ENCODE results near the gene CA4.

CA4 gene

DNA sequence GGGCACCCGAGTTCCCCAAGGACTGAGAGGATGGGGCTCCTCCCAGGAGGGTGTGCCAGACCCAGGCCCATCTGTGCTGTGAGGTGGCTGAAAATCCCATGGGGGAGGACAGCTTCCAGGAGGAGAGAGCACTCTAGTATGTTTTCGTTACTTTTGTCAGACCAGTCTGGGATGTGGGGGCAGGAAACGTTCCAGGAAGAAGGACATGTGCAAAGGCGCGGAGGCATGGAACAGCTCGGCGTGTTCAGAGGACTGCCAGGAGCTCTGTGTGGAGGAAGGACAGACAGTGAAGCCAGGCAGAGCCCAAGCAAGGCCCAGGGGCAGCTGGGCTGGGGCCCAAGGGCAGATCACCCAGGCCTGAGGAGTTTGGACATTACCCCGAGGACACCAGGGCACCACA lies 7.0 kb downstream of the CA4 start:
- TF ChIP-seq FOXM1 (IDR thresholded peaks at IDR 0.05; ENCODE audit: borderline replicate concordance, low read depth) (no peak), REST (IDR thresholded peaks at IDR 0.05; ENCODE audit: low read depth) (no peak), EGR1 (IDR thresholded peaks at IDR 0.05) (no peak), RAD21 (IDR thresholded peaks at IDR 0.05; ENCODE audit: low read depth) (no peak), TEAD4 (IDR thresholded peaks at IDR 0.05) (no peak), YY1 (IDR thresholded peaks at IDR 0.05; ENCODE audit: low read depth) (no peak), TCF12 (IDR thresholded peaks at IDR 0.05; ENCODE audit: low read depth) (no peak), CREB1 (IDR thresholded peaks at IDR 0.05; ENCODE audit: low read depth) (no peak), ZBTB7A (IDR thresholded peaks at IDR 0.05; ENCODE audit: low read depth) (no peak), NFIC (IDR thresholded peaks at IDR 0.05) (no peak)

- no peak for TF ChIP-seq TEAD4 (IDR thresholded peaks at IDR 0.05)
- TF ChIP-seq CEBPB (IDR thresholded peaks at IDR 0.05): no peak
- TF ChIP-seq MAX (IDR thresholded peaks at IDR 0.05): no peak
- no peak for TF ChIP-seq NFIC (IDR thresholded peaks at IDR 0.05)
- TF ChIP-seq REST (IDR thresholded peaks at IDR 0.05; ENCODE audit: low read depth): no peak
- TF ChIP-seq, protein P1, sequence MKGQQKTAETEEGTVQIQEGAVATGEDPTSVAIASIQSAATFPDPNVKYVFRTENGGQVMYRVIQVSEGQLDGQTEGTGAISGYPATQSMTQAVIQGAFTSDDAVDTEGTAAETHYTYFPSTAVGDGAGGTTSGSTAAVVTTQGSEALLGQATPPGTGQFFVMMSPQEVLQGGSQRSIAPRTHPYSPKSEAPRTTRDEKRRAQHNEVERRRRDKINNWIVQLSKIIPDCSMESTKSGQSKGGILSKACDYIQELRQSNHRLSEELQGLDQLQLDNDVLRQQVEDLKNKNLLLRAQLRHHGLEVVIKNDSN (IDR thresholded peaks at IDR 0.05): no peak
- no peak for TF ChIP-seq ZBTB7A (IDR thresholded peaks at IDR 0.05; ENCODE audit: low read depth)
- TF ChIP-seq TAF1 (IDR thresholded peaks at IDR 0.05; ENCODE audit: low read depth): no peak
- TF ChIP-seq TCF12 (IDR thresholded peaks at IDR 0.05; ENCODE audit: low read depth): no peak
- TF ChIP-seq RAD21 (IDR thresholded peaks at IDR 0.05; ENCODE audit: low read depth): no peak
Measured at GRCh38 chr17:60157487-60158040, 7.8 kb downstream of the CA4 start.

- TF ChIP-seq CREB1 (IDR thresholded peaks at IDR 0.05; ENCODE audit: low read depth): no peak
- TF ChIP-seq RAD21 (IDR thresholded peaks at IDR 0.05; ENCODE audit: low read depth): no peak
- no peak for TF ChIP-seq TCF12 (IDR thresholded peaks at IDR 0.05; ENCODE audit: low read depth)
- TF ChIP-seq EP300 (IDR thresholded peaks at IDR 0.05; ENCODE audit: borderline replicate concordance): no peak
- no peak for TF ChIP-seq YY1 (IDR thresholded peaks at IDR 0.05; ENCODE audit: low read depth)
- no peak for TF ChIP-seq REST (IDR thresholded peaks at IDR 0.05; ENCODE audit: low read depth)
- TF ChIP-seq NFIC (IDR thresholded peaks at IDR 0.05): no peak
- no peak for TF ChIP-seq ZBTB7A (IDR thresholded peaks at IDR 0.05; ENCODE audit: low read depth)
- TF ChIP-seq TAF1 (IDR thresholded peaks at IDR 0.05; ENCODE audit: low read depth): no peak
- no peak for TF ChIP-seq FOXM1 (IDR thresholded peaks at IDR 0.05; ENCODE audit: borderline replicate concordance, low read depth)
- no peak for TF ChIP-seq MAX (IDR thresholded peaks at IDR 0.05)
- no peak for TF ChIP-seq CEBPB (IDR thresholded peaks at IDR 0.05)
- TF ChIP-seq, protein P1 (IDR thresholded peaks at IDR 0.05): no peak
- TF ChIP-seq EGR1 (IDR thresholded peaks at IDR 0.05): no peak
- no peak for TF ChIP-seq TEAD4 (IDR thresholded peaks at IDR 0.05)
Measured at GRCh38 chr17:60158751-60159478, 9.1 kb downstream of the CA4 start.

- TF ChIP-seq FOXM1 (IDR thresholded peaks at IDR 0.05; ENCODE audit: borderline replicate concordance, low read depth) (no peak), CEBPB (IDR thresholded peaks at IDR 0.05) (no peak), TAF1 (IDR thresholded peaks at IDR 0.05; ENCODE audit: low read depth) (no peak)
- TF ChIP-seq, protein P1 (IDR thresholded peaks at IDR 0.05): no peak
Measured at GRCh38 chr17:60159479-60159866, 9.7 kb downstream of the CA4 start.

All from Ishikawa (cell line).